AG10803 (cell line): ENCODE results near the gene FYB2.

Experiments
- DNase-seq: peaks from one replicate; pipeline ENCODE4 v3.0.0; 2010; ENCODE audit warnings: low read depth
- H3K4me3 ChIP-seq: 2 replicates; pipeline ENCODE4 v1.5.1; 2011; ENCODE audit warnings: mild to moderate bottlenecking, low read length, control low read depth
- CTCF ChIP-seq: conservative IDR thresholded peaks from 2 replicates; pipeline ENCODE4 v1.5.1; 2011; ENCODE audit warnings: mild to moderate bottlenecking, low read length, control low read depth, inconsistent platforms

The FYB2 gene

DNA sequence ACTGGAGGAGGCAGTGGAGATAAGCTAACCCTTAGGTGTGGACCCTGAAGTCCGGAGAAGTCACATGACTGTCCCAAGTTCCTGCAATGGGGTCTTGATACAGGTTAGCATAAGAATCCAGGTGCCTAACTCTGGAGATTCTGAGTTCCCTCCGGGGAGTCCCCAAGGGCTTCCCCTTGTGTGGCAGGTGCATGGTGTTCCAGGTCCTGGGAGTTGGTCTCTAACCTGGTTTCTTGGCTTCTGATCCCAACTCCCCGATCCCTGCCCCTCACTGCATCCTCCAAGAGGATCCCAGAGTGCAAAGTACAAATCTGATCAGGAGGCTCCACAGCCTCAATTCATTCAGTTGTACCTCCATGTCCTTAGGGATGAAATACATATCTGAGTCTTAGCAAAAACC is 26.1 kb upstream of the FYB2 start:
- no peak for TF ChIP-seq CTCF
- H3K4me3 ChIP-seq = no peak overlapping the region
- DNase-seq = no peak

- no peak for DNase-seq
- H3K4me3 ChIP-seq = no peak overlapping the region
- TF ChIP-seq CTCF = no peak
These were observed 25.4 kb upstream of the FYB2 start for GRCh38 chr1:56844545-56845136.

DNA sequence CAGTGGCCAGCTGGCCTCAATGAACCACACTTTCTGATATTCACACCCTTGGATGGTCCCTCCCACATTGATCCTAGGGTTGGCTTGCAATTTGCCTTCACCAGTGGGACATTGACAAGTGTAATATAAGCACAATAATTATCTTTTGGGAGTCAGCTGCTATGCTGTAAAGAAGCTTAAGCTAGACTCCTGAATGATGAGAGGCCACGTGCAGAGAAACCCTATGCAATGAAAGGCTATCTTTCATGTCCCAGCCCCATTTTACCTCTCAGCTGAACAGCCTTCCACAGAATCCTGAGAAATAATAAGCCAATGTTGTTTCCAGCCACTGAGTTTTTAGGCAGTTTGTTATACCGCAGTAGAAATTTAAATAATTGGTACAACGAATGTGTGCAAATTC is 24.3 kb upstream of the FYB2 start:
- no peak for DNase-seq
- no peak overlapping the region for H3K4me3 ChIP-seq
- TF ChIP-seq CTCF = no peak

DNA sequence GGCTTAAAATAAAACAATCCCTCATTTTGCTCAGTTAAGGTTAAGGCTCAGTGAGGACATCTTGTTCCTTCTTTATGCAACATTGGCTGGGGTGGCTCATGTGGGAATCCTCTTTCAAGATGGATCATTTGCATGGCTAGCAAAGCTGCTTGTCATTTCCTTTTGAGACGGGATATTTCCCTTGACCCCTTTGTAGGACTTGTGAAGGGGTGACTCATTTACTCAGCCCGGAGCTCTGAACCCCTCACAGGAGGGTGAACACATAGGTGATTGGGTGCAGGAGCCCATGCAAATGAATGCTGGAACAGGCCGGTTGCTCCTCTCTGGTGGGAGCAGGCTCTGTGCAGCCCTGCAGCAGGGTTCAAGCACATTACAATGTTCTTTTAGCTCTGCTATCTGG is 19.6 kb upstream of the FYB2 start:
- DNase-seq = no peak

GRCh38 chr1:56837244-56837939 is 18.2 kb upstream of the FYB2 start:
- no peak for TF ChIP-seq CTCF
- H3K4me3 ChIP-seq = no peak overlapping the region
- no peak for DNase-seq

More for the DNA sequence above, 19.6 kb upstream of the FYB2 start:
- H3K4me3 ChIP-seq = no peak overlapping the region
- no peak for TF ChIP-seq CTCF

DNA sequence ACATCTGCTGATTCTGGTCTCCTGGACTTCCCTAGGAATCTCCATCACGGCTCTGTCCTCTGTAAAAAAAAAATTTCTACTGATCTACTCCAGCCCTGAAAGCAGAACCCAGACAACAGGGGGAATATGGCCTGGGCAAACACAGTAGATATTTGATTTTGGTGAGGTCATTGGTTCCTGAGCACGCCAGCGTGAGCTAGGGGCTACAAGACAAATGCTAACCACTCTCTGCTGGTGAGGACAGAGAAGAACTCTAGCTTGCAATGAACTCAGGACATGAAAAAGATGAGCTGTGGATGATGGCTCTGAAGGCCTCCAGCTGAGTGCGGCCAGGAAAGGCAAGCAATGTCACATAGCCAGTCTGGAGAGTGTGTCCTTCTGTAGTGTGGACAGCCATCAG is 17.2 kb upstream of the FYB2 start:
- TF ChIP-seq CTCF = no peak
- no peak for DNase-seq
- no peak overlapping the region for H3K4me3 ChIP-seq

- DNase-seq = no peak
- no peak for TF ChIP-seq CTCF
- H3K4me3 ChIP-seq = no peak overlapping the region
These were observed 16.5 kb upstream of the FYB2 start for GRCh38 chr1:56835657-56836056.
